Parietal lobe (tissue), 1 donor: Measurements from ENCODE around the gene OR5B3. TPM values are rescaled to one million over a fixed set of nuclear protein-coding genes. Genes with fewer than 3 reads are reported as not detected.

ENCODE experiments used
- total RNA-seq: library from RNA; depleted of rRNA; stranded (reverse); fragments of >200 nt; gene quantifications from one replicate; pipeline ENCODE4 v1.2.3, GENCODE V29; 2014

Gene OR5B3
- total RNA-seq, result not detected

DNA sequence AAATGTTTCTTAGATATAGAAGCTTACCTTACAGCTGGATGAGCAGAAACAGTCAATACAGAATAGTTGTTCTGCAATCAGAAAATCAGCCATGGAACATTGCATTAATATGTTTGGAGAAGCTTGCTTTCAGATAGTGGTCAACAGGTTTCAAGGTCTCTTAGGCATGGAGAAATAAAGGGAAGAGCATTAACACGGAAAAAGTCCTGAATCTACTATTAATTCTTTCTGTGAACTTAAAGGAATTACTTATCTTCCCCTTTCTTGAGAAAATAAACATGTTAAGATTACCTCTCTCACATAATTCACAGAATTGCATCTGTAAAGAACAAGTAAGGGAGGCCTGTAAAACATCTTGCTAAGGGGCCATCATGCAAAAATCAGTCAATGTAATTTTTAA, at the start of gene OR5B3:
TSS of gene OR5B3 (minus strand) at position 101 of the 400 bp plus-strand sequence. CDS start 3,465 bp downstream, outside the sequence.

DNA sequence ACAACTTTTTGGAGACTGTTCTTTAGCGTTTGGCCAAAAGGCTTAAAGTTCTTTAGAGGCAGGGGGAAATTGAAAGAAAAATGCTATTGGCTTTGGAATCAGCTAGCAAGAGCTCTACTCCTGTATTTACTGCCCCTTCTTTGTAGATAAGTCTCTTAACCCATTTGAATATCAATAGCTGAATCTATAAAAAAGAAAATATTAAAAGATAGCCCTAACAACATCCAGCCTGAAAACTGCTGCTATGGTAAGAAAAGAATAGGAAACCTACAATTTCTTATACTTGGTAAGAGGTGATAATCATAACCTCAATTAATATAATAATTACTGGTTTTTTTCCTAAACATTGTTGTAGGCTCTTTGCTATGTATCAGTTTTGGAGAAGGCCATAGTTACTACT, 35.5 kb upstream of the OR5B3 start, which contains the start of gene OR5B12:
TSS of gene OR5B12 (minus strand) at position 101 of the 400 bp plus-strand sequence. CDS start 2,085 bp downstream, outside the sequence.

DNA sequence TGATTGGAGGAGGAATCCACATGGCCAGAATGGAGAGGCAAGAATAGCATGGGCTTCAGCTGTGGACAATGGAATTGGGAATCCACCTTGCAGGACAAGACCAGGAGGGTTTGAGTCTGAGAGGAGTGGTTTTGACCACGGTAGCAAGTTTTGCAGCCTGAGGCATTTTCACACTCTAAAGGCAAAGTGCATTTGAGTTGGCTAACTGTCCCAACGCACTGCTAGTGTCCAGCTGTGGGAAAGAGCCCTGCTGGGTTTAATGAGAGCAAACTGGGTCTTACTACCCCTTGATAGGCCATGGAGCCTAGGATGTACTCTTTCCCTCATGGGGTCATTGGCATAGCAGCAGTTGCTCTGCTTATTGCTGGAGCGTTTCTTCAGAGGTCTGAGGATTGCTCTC, 21.3 kb upstream of the OR5B3 start, which contains the start of gene OR5B2:
TSS of gene OR5B2 (minus strand) at position 101 of the 400 bp plus-strand sequence. CDS start 4,860 bp downstream, outside the sequence.

DNA sequence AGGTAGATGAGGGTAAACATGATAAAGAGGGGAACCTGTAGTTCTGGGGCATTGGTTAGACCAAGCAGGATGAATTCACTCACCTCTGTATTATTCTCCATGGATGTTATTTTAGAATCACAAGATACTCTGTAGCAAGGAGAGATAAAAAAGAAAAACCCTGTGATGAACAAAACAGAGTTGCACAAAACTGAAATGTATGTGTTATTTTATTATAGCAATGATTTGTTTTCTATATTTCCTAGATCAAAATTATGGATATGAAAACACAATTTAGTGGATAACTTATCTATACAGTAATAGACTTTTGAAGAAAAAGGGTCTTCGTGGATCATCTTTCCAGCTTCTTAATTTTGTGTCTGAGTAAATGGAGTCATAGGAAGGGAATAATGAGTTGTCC, 47.7 kb downstream of the OR5B3 start, which contains the start of gene OR5B17:
TSS of gene OR5B17 (minus strand) at position 101 of the 400 bp plus-strand sequence. CDS start at position 101, 0 bp downstream.

Other genes starting within 250 kb of the OR5B3 start
- not detected for gene OR9Q2, start 217.8 kb downstream of the OR5B3 start, total RNA-seq
- not detected for gene OR1S2, start 202.7 kb downstream of the OR5B3 start, total RNA-seq
- gene OR1S1, start 194.2 kb downstream of the OR5B3 start, total RNA-seq, result not detected
- not detected for gene OR10Q1, start 178.0 kb downstream of the OR5B3 start, total RNA-seq
- not detected for gene OR10W1, start 138.6 kb downstream of the OR5B3 start, total RNA-seq
- not detected for gene OR5B17, start 47.8 kb downstream of the OR5B3 start, total RNA-seq
- not detected for gene OR5B2, start 21.2 kb upstream of the OR5B3 start, total RNA-seq
- gene OR5B12, start 35.4 kb upstream of the OR5B3 start, total RNA-seq, result not detected
- gene OR5B21, start 101.2 kb upstream of the OR5B3 start, total RNA-seq, result not detected
- gene LPXN, start 169.0 kb upstream of the OR5B3 start, total RNA-seq, result 4.4 TPM
- gene ZFP91, start 172.2 kb upstream of the OR5B3 start, total RNA-seq, result 49.5 TPM
- 5.6 TPM for gene CNTF, start 215.8 kb upstream of the OR5B3 start, total RNA-seq